Hematopoietic multipotent progenitor cell treated with erythropoietin and hydrocortisone succinate and interleukin-3 and kit ligand, for 15 days (in vitro differentiated cells): ENCODE data around the gene OR2T1.
A peak's percentile ranks its signal among the peaks of the same experiment; 100 is the strongest.
"Not testable (repeated sequence)": the region's sequence is repeated elsewhere in the genome, so short reads cannot be mapped to it uniquely, and the experiment has no call there.

Experiments
- DNase-seq: peaks from one replicate; pipeline ENCODE4 v3.0.0-alpha.2; 2015; ENCODE audit warnings: low spot score

OR2T1 gene

GRCh38 chr1:248402748-248403147, at the start of gene OR2T1:
Gene OR2T1, plus strand, starts transcription at chr1:248403048. Its CDS starts 3,100 bp downstream, at chr1:248406148.
- no peak for DNase-seq

- DNase-seq, result no peak
Observed at GRCh38 chr1:248359415-248359814, 43.4 kb upstream of the OR2T1 start.

- DNase-seq, result no peak
Observed at GRCh38 chr1:248361121-248361715, 41.6 kb upstream of the OR2T1 start, which contains the start of gene OR2T4. Gene OR2T4, plus strand, starts transcription at chr1:248361665. Its CDS starts 0 bp downstream, at chr1:248361665.

- DNase-seq, result no peak
Observed at GRCh38 chr1:248366609-248367008, 36.2 kb upstream of the OR2T1 start.

GRCh38 chr1:248372394-248372793, 30.5 kb upstream of the OR2T1 start:
- DNase-seq, result no peak

GRCh38 chr1:248373761-248374160, 29.1 kb upstream of the OR2T1 start:
- DNase-seq, result no peak

- no peak for DNase-seq
Observed at GRCh38 chr1:248375446-248375845, 27.4 kb upstream of the OR2T1 start, which contains the start of gene OR2T6. Gene OR2T6, plus strand, starts transcription at chr1:248375746. Its CDS starts 11,863 bp downstream, at chr1:248387609.

- no peak for DNase-seq
Observed at GRCh38 chr1:248376916-248377315, 25.9 kb upstream of the OR2T1 start.

- DNase-seq, result no peak
Observed at GRCh38 chr1:248380854-248381253, 22.0 kb upstream of the OR2T1 start.

GRCh38 chr1:248388426-248388825, 14.4 kb upstream of the OR2T1 start:
- DNase-seq, result no peak

- no peak for DNase-seq
Observed at GRCh38 chr1:248393050-248393449, 9.8 kb upstream of the OR2T1 start.

GRCh38 chr1:248404024-248404423, 1.2 kb downstream of the OR2T1 start:
- DNase-seq, result peak; percentile 15

- DNase-seq, result no peak
Observed at GRCh38 chr1:248406721-248407692, 4.2 kb downstream of the OR2T1 start.

- no peak for DNase-seq
Observed at GRCh38 chr1:248416226-248416625, 13.4 kb downstream of the OR2T1 start.

GRCh38 chr1:248417854-248418253, 15.0 kb downstream of the OR2T1 start:
- DNase-seq, result no peak

- no peak for DNase-seq
Observed at GRCh38 chr1:248421384-248421783, 18.5 kb downstream of the OR2T1 start.

- DNase-seq, result not testable (repeated sequence)
Observed at GRCh38 chr1:248427526-248428191, 24.8 kb downstream of the OR2T1 start.

- not testable (repeated sequence) for DNase-seq
Observed at GRCh38 chr1:248428192-248428533, 25.3 kb downstream of the OR2T1 start.

GRCh38 chr1:248431683-248432082, 28.8 kb downstream of the OR2T1 start:
- DNase-seq, result not testable (repeated sequence)

GRCh38 chr1:248432201-248432600, 29.4 kb downstream of the OR2T1 start:
- not testable (repeated sequence) for DNase-seq

GRCh38 chr1:248433811-248434415, 31.1 kb downstream of the OR2T1 start:
- DNase-seq, result not testable (repeated sequence)

- not testable (repeated sequence) for DNase-seq
Observed at GRCh38 chr1:248434913-248435312, 32.1 kb downstream of the OR2T1 start.
